ENCODE measurements around the gene TMSB4X.

- no peak for TF ChIP-seq CTCF (IDR thresholded peaks at IDR 0.05; ENCODE audit: low read length)
- no peak for TF ChIP-seq EZH2 (IDR thresholded peaks at IDR 0.05; ENCODE audit: borderline replicate concordance, low read length)
These were observed 44.8 kb upstream of the TMSB4X start for GRCh38 chrX:12930150-12930549.
